GM12891 (cell line): ENCODE results near the gene CYB561D1.

Experiments
- POLR2A ChIP-seq: IDR thresholded peaks from 2 replicates; pipeline ENCODE4 v1.6.1; 2011; ENCODE audit warnings: low read depth, low read length, control low read depth
- POLR2AphosphoS5 ChIP-seq: IDR thresholded peaks from 2 replicates; pipeline ENCODE4 v1.6.1; 2011; ENCODE audit warnings: low read depth, low read length, control low read depth
- POU2F2 ChIP-seq: IDR thresholded peaks from 2 replicates; pipeline ENCODE4 v1.6.1; 2011; ENCODE audit warnings: low read depth, mild to moderate bottlenecking, control low read depth, low read length, moderate library complexity
- SPI1 ChIP-seq: IDR thresholded peaks from 2 replicates; pipeline ENCODE4 v1.6.1; 2011; ENCODE audit warnings: low read depth, low read length, control low read depth
- TAF1 ChIP-seq: IDR thresholded peaks from 2 replicates; pipeline ENCODE4 v1.6.1; 2011; ENCODE audit warnings: low read depth, low read length, control low read depth

- no peak for TF ChIP-seq POLR2A
- no peak for TF ChIP-seq TAF1
- TF ChIP-seq POLR2AphosphoS5, result no peak
- no peak for TF ChIP-seq POU2F2
- TF ChIP-seq SPI1, result no peak
Measured at GRCh38 chr1:109546311-109547109, 52.6 kb downstream of the CYB561D1 start.
